Astrocyte of the spinal cord (primary cell): ENCODE measurements around the gene PCED1A.

Experiments used
- DNase-seq: peaks from one replicate; pipeline ENCODE4 v3.0.0; 2011; ENCODE audit warnings: low read depth, low spot score
- H3K4me3 ChIP-seq: 2 replicates; pipeline ENCODE4 v1.5.1; 2011; ENCODE audit warnings: low read depth, mild to moderate bottlenecking, low read length, moderate library complexity
- in situ Hi-C: cut with HindIII; loops from 2 replicates; pipeline ENCODE4 v1.10.0; 2017; ENCODE audit warnings: low sequenced_read_pairs
- TF ChIP-seq, protein P1 (sequence below): IDR thresholded peaks from 2 replicates; pipeline ENCODE4 v1.5.1; 2012; ENCODE audit warnings: low read depth, mild to moderate bottlenecking, low read length, inconsistent platforms

The PCED1A gene

DNA sequence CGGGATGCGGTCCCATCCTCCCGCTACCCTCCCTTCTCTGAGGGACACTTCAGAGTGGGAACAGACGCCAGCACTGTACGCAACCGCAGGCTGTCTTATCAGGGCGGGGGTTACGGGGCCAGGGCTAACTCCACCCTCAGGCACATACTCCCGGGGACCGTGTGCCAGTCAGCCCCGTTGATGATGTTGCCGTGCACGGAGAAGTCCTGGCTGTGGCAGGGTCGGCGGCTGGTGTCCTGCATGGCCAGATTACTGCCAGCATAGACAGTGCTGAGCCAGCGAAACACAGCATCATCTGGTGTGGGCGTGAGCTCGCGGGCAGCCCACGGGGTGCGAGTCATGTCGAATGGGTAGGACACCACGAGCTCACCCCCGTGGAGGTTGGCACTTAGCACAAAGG is 45.0 kb downstream of the PCED1A start:
- TF ChIP-seq, protein P1, sequence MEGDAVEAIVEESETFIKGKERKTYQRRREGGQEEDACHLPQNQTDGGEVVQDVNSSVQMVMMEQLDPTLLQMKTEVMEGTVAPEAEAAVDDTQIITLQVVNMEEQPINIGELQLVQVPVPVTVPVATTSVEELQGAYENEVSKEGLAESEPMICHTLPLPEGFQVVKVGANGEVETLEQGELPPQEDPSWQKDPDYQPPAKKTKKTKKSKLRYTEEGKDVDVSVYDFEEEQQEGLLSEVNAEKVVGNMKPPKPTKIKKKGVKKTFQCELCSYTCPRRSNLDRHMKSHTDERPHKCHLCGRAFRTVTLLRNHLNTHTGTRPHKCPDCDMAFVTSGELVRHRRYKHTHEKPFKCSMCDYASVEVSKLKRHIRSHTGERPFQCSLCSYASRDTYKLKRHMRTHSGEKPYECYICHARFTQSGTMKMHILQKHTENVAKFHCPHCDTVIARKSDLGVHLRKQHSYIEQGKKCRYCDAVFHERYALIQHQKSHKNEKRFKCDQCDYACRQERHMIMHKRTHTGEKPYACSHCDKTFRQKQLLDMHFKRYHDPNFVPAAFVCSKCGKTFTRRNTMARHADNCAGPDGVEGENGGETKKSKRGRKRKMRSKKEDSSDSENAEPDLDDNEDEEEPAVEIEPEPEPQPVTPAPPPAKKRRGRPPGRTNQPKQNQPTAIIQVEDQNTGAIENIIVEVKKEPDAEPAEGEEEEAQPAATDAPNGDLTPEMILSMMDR = no peak
- DNase-seq = no peak
- H3K4me3 ChIP-seq = no peak overlapping the region
- in situ Hi-C loops = no loop called here

DNA sequence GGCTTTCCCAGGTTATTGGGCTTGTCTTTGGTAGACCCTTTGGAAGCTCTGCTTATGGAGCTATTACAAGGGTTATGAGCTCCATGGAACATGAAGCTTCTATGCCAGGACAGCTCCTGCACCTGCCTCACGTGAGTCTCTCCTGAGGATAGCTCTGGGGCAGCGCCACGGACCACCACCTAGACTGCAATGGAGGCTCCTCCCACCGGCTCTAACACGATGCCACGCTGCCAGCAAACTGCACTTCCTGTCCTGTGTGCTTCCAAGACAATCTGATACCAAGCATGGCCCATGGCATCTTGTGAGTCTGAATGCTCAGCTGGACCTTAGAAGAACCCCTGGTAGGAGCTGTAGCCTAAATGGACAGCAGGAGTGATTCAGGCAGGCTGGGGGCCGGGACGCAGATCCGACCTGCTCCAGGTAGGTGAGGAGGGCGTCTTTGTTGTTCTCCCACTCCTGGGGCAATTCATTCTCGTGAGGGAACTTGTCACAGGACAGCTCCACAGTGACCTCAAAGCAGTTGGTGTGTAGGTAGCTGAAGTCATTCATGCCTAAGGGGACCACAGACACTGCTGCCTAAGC is 45.5 kb downstream of the PCED1A start:
- TF ChIP-seq, protein P1 = no peak
- H3K4me3 ChIP-seq = no peak overlapping the region
- DNase-seq = no peak
- in situ Hi-C loops = no loop called here

DNA sequence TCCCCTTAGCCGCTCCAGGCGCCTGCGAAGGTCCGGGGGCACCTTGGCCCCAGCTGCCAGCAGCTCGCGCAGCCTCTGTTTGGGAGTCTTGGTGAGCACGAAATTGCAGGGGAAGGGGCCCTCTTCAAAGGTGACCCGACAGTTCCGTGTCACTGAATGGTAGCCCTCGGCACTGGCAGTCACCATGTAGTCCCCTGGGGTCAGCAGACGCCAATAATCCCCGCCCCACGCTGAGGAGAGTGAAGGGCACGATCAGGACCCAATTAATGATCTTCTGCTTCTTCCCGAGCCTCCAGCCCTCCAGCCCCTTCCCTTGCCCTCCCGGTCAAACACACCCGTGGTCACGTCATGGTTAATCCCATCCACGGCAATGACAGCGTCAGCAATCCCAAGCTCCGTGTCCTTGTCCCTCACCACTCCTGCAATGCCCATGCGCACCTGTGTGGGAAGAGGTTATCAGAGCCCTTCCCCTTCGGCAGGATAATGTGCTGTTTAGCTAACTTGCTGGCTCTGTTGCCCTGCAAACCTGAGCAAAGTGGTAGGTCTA is 46.2 kb downstream of the PCED1A start:
- H3K4me3 ChIP-seq = no peak overlapping the region
- no peak for DNase-seq
- TF ChIP-seq, protein P1 = no peak
- in situ Hi-C loops = no loop called here

GRCh38 chr20:2793471-2793870 is 47.0 kb downstream of the PCED1A start:
- TF ChIP-seq, protein P1 = no peak
- no peak overlapping the region for H3K4me3 ChIP-seq
- DNase-seq = no peak
- in situ Hi-C loops = no loop called here
